ENCODE data around the gene ANKRD53.

Gene ANKRD53

DNA sequence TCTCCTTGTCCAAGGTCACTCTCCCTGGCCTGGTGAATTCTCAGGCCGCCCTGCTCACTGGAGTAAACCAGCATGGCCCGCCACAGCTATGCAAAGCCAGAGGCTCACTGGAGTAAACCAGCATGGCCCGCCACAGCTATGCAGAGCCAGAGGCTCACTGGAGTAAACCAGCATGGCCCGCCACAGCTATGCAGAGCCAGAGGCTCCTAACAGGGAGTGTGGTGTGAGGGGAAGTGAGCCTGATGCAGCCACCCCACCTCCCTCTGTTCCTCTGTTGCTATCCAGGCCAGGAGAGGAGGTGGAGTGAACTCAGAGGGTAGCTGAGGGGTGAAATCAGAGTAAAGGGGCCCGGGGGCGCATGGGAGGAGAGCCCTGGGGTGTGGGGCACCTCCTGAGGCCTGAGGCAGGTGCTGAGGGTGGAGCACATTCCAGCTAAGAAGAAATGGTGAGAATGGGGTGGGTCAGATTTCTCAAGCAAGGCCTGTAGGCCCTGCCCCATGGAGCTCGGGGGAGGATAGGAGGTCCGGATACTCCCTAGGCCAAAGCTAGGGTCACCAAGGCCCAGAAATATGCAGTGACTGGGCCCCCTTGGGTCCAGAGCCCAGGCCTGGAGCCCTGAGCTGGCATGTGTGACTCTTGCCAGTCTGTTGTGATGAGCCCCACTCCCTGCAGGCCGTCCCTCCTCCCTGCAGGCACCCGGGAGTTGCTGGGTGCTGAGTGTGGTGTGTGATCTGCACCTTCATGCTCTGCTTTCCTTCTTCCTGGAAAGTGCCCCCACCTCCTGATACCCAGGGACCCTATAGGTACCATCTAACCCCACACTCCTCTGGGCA, 41.2 kb upstream of the ANKRD53 start:
- Histone ChIP-seq H3K9me3 (ENCODE audit: control insufficient read depth, low read length) (no peaks in the 10 kb centered on the region), H4K91ac (ENCODE audit: low read length) (no peak overlapping the region), H2AK5ac (ENCODE audit: low read length, severe bottlenecking) (no peak overlapping the region), H3K4ac (ENCODE audit: low read depth in 1 of 2, low read length in 2 of 2) (no peak overlapping the region), H3K79me1 (replicated peaks; ENCODE audit: low read length, poor library complexity, severe bottlenecking) (no peaks in the 10 kb centered on the region), H3K36me3 (ENCODE audit: control insufficient read depth in 1 of 2, insufficient read depth in 2 of 2, low read depth in 1 of 2, low read length in 2 of 2) (peaks cover 0 to 3% of the 10 kb centered on the region in 2 experiments), H2BK120ac (ENCODE audit: low read depth, low read length) (no peak overlapping the region), H3K9ac (ENCODE audit: low read length) (no peak overlapping the region), H3K23ac (ENCODE audit: low read length in 2 of 2) (no peak overlapping the region), H3K27me3 (ENCODE audit: control insufficient read depth in 1 of 2, insufficient read depth in 1 of 2, low read length in 2 of 2) (peaks cover 38 to 41% of the 10 kb centered on the region in 2 experiments), H3K27ac (ENCODE audit: low read length, poor library complexity, severe bottlenecking) (no peak overlapping the region), H4K8ac (ENCODE audit: low read length) (no peak overlapping the region), H2BK15ac (ENCODE audit: low read depth, poor library complexity, severe bottlenecking) (no peak overlapping the region), H2AFZ (ENCODE audit: low read depth, low read length) (no peak overlapping the region), H2BK12ac (ENCODE audit: low read length in 2 of 2) (no peak overlapping the region), H3K4me2 (ENCODE audit: low read length, poor library complexity, severe bottlenecking) (no peak overlapping the region), H3K4me3 (ENCODE audit: insufficient read depth in 1 of 2, low read depth in 1 of 2, low read length in 2 of 2) (no peak overlapping the region), H3K14ac (ENCODE audit: low read length in 2 of 2) (no peak overlapping the region), H3K4me1 (ENCODE audit: control insufficient read depth, insufficient read depth, low read depth, low read length) (peaks cover 7% of the 10 kb centered on the region), H2BK5ac (ENCODE audit: low read depth, low read length, poor library complexity, severe bottlenecking) (no peak overlapping the region), H3K18ac (ENCODE audit: low read depth in 1 of 2, low read length in 2 of 2) (no peak overlapping the region)
- no peak for DNase-seq
- 51% methylated on average over 8 of the region's 10 CpGs for WGBS

- WGBS: 61% methylated on average over 7 of the region's 10 CpGs
- Histone ChIP-seq H3K4me3 (ENCODE audit: insufficient read depth in 1 of 2, low read depth in 1 of 2, low read length in 2 of 2) (no peak overlapping the region), H3K9ac (ENCODE audit: low read length) (no peak overlapping the region), H4K8ac (ENCODE audit: low read length) (no peak overlapping the region), H3K27ac (ENCODE audit: low read length, poor library complexity, severe bottlenecking) (no peak overlapping the region), H2AFZ (ENCODE audit: low read depth, low read length) (no peak overlapping the region), H3K4me2 (ENCODE audit: low read length, poor library complexity, severe bottlenecking) (no peak overlapping the region), H3K18ac (ENCODE audit: low read depth in 1 of 2, low read length in 2 of 2) (no peak overlapping the region), H3K36me3 (ENCODE audit: control insufficient read depth in 1 of 2, insufficient read depth in 2 of 2, low read depth in 1 of 2, low read length in 2 of 2) (peaks cover 0 to 2% of the 10 kb centered on the region in 2 experiments), H2AK5ac (ENCODE audit: low read length, severe bottlenecking) (no peak overlapping the region), H2BK120ac (ENCODE audit: low read depth, low read length) (no peak overlapping the region), H3K23ac (ENCODE audit: low read length in 2 of 2) (no peak overlapping the region), H3K14ac (ENCODE audit: low read length in 2 of 2) (no peak overlapping the region), H3K79me1 (replicated peaks; ENCODE audit: low read length, poor library complexity, severe bottlenecking) (no peaks in the 10 kb centered on the region), H2BK5ac (ENCODE audit: low read depth, low read length, poor library complexity, severe bottlenecking) (no peak overlapping the region), H4K91ac (ENCODE audit: low read length) (no peak overlapping the region), H3K4me1 (ENCODE audit: control insufficient read depth, insufficient read depth, low read depth, low read length) (peaks cover 12% of the 10 kb centered on the region), H3K9me3 (ENCODE audit: control insufficient read depth, low read length) (no peaks in the 10 kb centered on the region), H3K4ac (ENCODE audit: low read depth in 1 of 2, low read length in 2 of 2) (no peak overlapping the region), H3K27me3 (ENCODE audit: control insufficient read depth in 1 of 2, insufficient read depth in 1 of 2, low read length in 2 of 2) (peaks cover 40 to 41% of the 10 kb centered on the region in 2 experiments), H2BK15ac (ENCODE audit: low read depth, poor library complexity, severe bottlenecking) (no peak overlapping the region), H2BK12ac (ENCODE audit: low read length in 2 of 2) (no peak overlapping the region)
- DNase-seq: no peak
These were observed 40.4 kb upstream of the ANKRD53 start for GRCh38 chr2:70937866-70938585.

DNA sequence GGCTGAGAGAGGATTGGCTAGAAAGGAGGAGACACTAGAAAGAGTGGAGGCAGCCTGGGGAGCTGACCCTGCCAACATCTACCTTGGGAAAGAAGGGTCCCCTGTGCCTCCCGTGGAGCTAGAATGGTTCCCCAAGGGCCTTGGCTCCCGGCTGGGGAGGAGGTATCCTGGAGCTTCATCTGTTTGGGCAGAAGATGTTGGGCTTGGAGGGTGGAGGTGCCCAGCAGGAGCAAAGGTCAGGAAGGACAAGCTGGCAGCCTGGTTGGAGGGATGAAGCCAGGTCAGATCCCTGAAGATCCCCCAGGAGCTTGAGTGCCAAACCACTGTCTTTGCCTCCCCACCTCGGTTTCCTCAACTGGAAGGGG, 39.9 kb upstream of the ANKRD53 start:
- Histone ChIP-seq H3K4me1 (ENCODE audit: control insufficient read depth, insufficient read depth, low read depth, low read length) (peaks cover 18% of the 10 kb centered on the region), H3K27me3 (ENCODE audit: control insufficient read depth in 1 of 2, insufficient read depth in 1 of 2, low read length in 2 of 2) (peaks cover 40 to 41% of the 10 kb centered on the region in 2 experiments)

More for the DNA sequence above, 39.9 kb upstream of the ANKRD53 start:
- Histone ChIP-seq H3K14ac (ENCODE audit: low read length in 2 of 2) (no peak overlapping the region), H3K36me3 (ENCODE audit: control insufficient read depth in 1 of 2, insufficient read depth in 2 of 2, low read depth in 1 of 2, low read length in 2 of 2) (no peaks in the 10 kb centered on the region), H2AK5ac (ENCODE audit: low read length, severe bottlenecking) (no peak overlapping the region), H3K4me3 (ENCODE audit: insufficient read depth in 1 of 2, low read depth in 1 of 2, low read length in 2 of 2) (no peak overlapping the region), H2BK120ac (ENCODE audit: low read depth, low read length) (no peak overlapping the region), H3K4me2 (ENCODE audit: low read length, poor library complexity, severe bottlenecking) (no peak overlapping the region), H4K91ac (ENCODE audit: low read length) (no peak overlapping the region), H2BK12ac (ENCODE audit: low read length in 2 of 2) (no peak overlapping the region), H3K4ac (ENCODE audit: low read depth in 1 of 2, low read length in 2 of 2) (no peak overlapping the region), H3K9me3 (ENCODE audit: control insufficient read depth, low read length) (no peaks in the 10 kb centered on the region), H3K9ac (ENCODE audit: low read length) (no peak overlapping the region), H2BK5ac (ENCODE audit: low read depth, low read length, poor library complexity, severe bottlenecking) (no peak overlapping the region), H3K79me1 (replicated peaks; ENCODE audit: low read length, poor library complexity, severe bottlenecking) (no peaks in the 10 kb centered on the region), H2AFZ (ENCODE audit: low read depth, low read length) (no peak overlapping the region), H3K27ac (ENCODE audit: low read length, poor library complexity, severe bottlenecking) (no peak overlapping the region), H2BK15ac (ENCODE audit: low read depth, poor library complexity, severe bottlenecking) (no peak overlapping the region), H4K8ac (ENCODE audit: low read length) (no peak overlapping the region), H3K18ac (ENCODE audit: low read depth in 1 of 2, low read length in 2 of 2) (no peak overlapping the region), H3K23ac (ENCODE audit: low read length in 2 of 2) (no peak overlapping the region)
- WGBS: 25% methylated on average over 2 of the region's 3 CpGs
- DNase-seq: no peak

Data from mesenchymal stem cell (in vitro differentiated cells and primary cell).